GM12872 (cell line): ENCODE measurements around the gene AHI1.

ENCODE experiments used
- CTCF ChIP-seq: IDR thresholded peaks from 3 replicates; pipeline ENCODE4 v1.5.1; 2011; ENCODE audit warnings: low read depth, mild to moderate bottlenecking, low read length, moderate library complexity; ENCODE audit not compliant: insufficient read depth

AHI1 gene

GRCh38 chr6:135257631-135258405 lies 239.7 kb downstream of the AHI1 start:
- TF ChIP-seq CTCF: no peak; the same call in 2 of the 3 replicates

- TF ChIP-seq CTCF: no peak
Measured at GRCh38 chr6:135256866-135257265, 240.7 kb downstream of the AHI1 start.

GRCh38 chr6:135254471-135254870 lies 243.1 kb downstream of the AHI1 start:
- TF ChIP-seq CTCF: no peak

- TF ChIP-seq CTCF: no peak
Measured at GRCh38 chr6:135251498-135252441, 245.8 kb downstream of the AHI1 start.

GRCh38 chr6:135250751-135251497 lies 246.6 kb downstream of the AHI1 start:
- TF ChIP-seq CTCF: no peak

GRCh38 chr6:135250234-135250633 lies 247.3 kb downstream of the AHI1 start:
- no peak for TF ChIP-seq CTCF

- no peak for TF ChIP-seq CTCF
Measured at GRCh38 chr6:135244805-135245204, 252.7 kb downstream of the AHI1 start.
